ENCODE measurements around the gene ITPR1. TPM values are rescaled to one million over a fixed set of nuclear protein-coding genes. Genes with fewer than 3 reads are reported as not detected.
A peak's percentile ranks its signal among the peaks of the same experiment; 100 is the strongest.

ITPR1 gene
- polyA plus RNA-seq, 2 of the 4 experiments (the other 2 are of a cell fraction) = 2.8 to 9.6 TPM

DNA sequence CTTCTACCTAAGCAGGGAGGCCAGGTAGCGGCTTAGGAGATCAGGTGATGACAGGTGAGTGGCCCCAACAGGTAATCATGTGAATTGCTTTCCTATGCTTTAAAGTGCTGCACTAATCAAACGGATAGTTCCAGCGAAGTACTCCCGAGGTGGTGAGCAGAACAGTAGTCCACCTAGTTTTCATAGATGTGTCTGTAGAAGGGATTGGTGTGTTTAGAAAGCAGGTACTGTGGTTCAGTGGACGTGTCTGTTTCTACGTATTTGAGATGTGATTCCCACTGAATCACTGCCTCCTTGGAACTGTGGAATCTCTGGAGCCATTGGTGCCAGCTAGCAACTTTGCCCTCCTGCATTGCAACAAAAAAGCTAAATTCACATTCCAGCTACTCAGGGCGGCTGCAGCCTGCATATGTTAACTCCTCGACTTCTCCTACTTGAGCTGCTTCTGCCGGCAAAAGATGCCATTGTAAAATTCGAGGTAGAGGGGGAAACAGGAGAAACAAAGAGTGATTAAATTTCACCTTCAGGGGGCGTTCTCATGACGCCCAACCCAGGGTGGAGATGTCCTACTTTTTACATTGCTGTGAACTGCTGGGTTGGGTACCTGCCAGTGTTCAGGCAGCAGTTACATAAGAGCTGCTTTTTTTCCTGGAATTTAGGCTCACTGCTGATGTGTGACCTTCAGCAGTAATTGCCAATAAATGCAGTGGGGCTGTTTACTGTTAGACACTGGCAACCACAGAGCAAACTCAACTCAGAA, 227.3 kb downstream of the ITPR1 start (continued):
- TF ChIP-seq ZFP36 (IDR thresholded peaks at IDR 0.05; ENCODE audit: borderline replicate concordance, partially characterized antibody) = no peak
- no peak for TF ChIP-seq GATA3 (IDR thresholded peaks at IDR 0.05; ENCODE audit: borderline replicate concordance)
- peak; percentile 88 for TF ChIP-seq SMC3 (IDR thresholded peaks at IDR 0.05)
- TF ChIP-seq EP300 (IDR thresholded peaks at IDR 0.05) = 0 out of 5 replicates have a peak, but pooled peaks of 1 of the 2 experiments have one; percentile 24
- no peak for TF ChIP-seq FOSB (CRISPR knock-in tag; IDR thresholded peaks at IDR 0.05)
- no peak for TF ChIP-seq CBX8 (IDR thresholded peaks at IDR 0.05)
- TF ChIP-seq RAD21 (conservative IDR thresholded peaks at IDR 0.05 in 1 of 2, IDR thresholded peaks at IDR 0.05 in 1 of 2) = peak; percentile 89 to 96
- no peak for TF ChIP-seq NR3C1 (IDR thresholded peaks at IDR 0.05)
- TF ChIP-seq, protein P1, sequence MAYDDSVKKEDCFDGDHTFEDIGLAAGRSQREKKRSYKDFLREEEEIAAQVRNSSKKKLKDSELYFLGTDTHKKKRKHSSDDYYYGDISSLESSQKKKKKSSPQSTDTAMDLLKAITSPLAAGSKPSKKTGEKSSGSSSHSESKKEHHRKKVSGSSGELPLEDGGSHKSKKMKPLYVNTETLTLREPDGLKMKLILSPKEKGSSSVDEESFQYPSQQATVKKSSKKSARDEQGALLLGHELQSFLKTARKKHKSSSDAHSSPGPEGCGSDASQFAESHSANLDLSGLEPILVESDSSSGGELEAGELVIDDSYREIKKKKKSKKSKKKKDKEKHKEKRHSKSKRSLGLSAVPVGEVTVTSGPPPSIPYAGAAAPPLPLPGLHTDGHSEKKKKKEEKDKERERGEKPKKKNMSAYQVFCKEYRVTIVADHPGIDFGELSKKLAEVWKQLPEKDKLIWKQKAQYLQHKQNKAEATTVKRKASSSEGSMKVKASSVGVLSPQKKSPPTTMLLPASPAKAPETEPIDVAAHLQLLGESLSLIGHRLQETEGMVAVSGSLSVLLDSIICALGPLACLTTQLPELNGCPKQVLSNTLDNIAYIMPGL (CRISPR knock-in tag; IDR thresholded peaks at IDR 0.05; ENCODE audit: borderline replicate concordance) = no peak
- no peak for TF ChIP-seq POLR2AphosphoS2 (conservative IDR thresholded peaks at IDR 0.05; ENCODE audit: low read length)
- TF ChIP-seq, protein P2, sequence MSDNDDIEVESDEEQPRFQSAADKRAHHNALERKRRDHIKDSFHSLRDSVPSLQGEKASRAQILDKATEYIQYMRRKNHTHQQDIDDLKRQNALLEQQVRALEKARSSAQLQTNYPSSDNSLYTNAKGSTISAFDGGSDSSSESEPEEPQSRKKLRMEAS (IDR thresholded peaks at IDR 0.05) = no peak
- TF ChIP-seq PHF8 (IDR thresholded peaks at IDR 0.05; ENCODE audit: borderline replicate concordance, low read depth) = no peak
- TF ChIP-seq, protein P3, sequence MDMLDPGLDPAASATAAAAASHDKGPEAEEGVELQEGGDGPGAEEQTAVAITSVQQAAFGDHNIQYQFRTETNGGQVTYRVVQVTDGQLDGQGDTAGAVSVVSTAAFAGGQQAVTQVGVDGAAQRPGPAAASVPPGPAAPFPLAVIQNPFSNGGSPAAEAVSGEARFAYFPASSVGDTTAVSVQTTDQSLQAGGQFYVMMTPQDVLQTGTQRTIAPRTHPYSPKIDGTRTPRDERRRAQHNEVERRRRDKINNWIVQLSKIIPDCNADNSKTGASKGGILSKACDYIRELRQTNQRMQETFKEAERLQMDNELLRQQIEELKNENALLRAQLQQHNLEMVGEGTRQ (IDR thresholded peaks at IDR 0.05) = no peak

DNA sequence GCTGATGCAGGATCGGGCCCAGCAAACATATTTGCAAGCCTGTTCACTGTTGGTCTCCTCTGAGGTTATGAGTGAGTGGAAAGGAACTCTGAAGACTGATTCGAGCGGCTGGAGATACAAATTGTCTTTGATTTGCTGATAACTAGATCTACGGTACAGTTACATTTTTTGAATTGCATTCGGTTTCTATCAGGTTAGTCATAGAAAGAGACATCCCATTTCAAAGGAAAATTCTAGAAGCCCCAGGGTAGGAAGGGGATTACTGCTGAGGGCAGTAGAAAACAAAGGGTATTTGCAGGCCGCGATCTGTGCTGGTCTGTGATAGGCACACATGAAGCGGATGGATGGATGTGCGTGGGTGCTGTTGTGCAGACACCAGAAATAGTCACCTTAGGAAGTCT, 228.4 kb downstream of the ITPR1 start:
- Histone ChIP-seq H3K9me3 (no peaks in the 10 kb centered on the region), H3K27ac (peak overlapping the region; percentile 65 to 79), H3K4me2 (peak overlapping the region; percentile 54), H3K4me3 (no peak overlapping the region), H3K4me1 (peaks cover 45% of the 10 kb centered on the region)
- peak; percentile 31 to 34; a peak in 4 of 6 replicates for ATAC-seq
- ChIA-PET POLR2A (interaction anchor here (0.7 to 2.1 kb wide), 6 partner anchors 23 to 336 kb away, joined by 3 to 47 read pairs (median 5); partner anchors contain the start of gene BHLHE40), CTCF (interaction anchor here (0.6 to 14.9 kb wide), 58 partner anchors 8 to 476 kb away, joined by 3 to 602 read pairs (median 5); partner anchors contain the start of gene BHLHE40)
- no peak for FAIRE-seq
- DNase-seq (ENCODE audit: low read depth in 1 of 2, low spot score in 1 of 2) = peak in 1 of 2 experiments; percentile 44
- 62% methylated on average over 9 of the region's 9 CpGs for WGBS (ENCODE audit: missing lambda C conversion rate)
- TF ChIP-seq ZFP36 (IDR thresholded peaks at IDR 0.05; ENCODE audit: borderline replicate concordance, partially characterized antibody) = no peak
- no peak for TF ChIP-seq CHD2 (IDR thresholded peaks at IDR 0.05; ENCODE audit: low read length, partially characterized antibody)
- no peak for TF ChIP-seq ESRRA (IDR thresholded peaks at IDR 0.05; ENCODE audit: borderline replicate concordance, low read length)
- TF ChIP-seq NFE2L2 (conservative IDR thresholded peaks at IDR 0.05; ENCODE audit: low read length) = no peak
- TF ChIP-seq, protein P4, sequence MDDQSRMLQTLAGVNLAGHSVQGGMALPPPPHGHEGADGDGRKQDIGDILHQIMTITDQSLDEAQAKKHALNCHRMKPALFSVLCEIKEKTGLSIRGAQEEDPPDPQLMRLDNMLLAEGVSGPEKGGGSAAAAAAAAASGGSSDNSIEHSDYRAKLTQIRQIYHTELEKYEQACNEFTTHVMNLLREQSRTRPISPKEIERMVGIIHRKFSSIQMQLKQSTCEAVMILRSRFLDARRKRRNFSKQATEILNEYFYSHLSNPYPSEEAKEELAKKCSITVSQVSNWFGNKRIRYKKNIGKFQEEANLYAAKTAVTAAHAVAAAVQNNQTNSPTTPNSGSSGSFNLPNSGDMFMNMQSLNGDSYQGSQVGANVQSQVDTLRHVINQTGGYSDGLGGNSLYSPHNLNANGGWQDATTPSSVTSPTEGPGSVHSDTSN (IDR thresholded peaks at IDR 0.05) = no peak
- no peak for TF ChIP-seq SREBF2 (IDR thresholded peaks at IDR 0.05)
- TF ChIP-seq EP300 (IDR thresholded peaks at IDR 0.05) = 0 out of 5 replicates have a peak, but pooled peaks of 1 of the 2 experiments have one; percentile 14
- no peak for TF ChIP-seq FOXS1 (CRISPR knock-in tag; IDR thresholded peaks at IDR 0.05)
- TF ChIP-seq TP53 (CRISPR knock-in tag; IDR thresholded peaks at IDR 0.05) = no peak
- TF ChIP-seq HOXB13 (CRISPR knock-in tag; IDR thresholded peaks at IDR 0.05; ENCODE audit: low read depth) = no peak
- no peak for TF ChIP-seq NR3C1 (IDR thresholded peaks at IDR 0.05)
- TF ChIP-seq JUNB (IDR thresholded peaks at IDR 0.05) = 0 out of 2 replicates have a peak, but pooled peaks have one; percentile 27
- no peak for TF ChIP-seq HDAC2 (IDR thresholded peaks at IDR 0.05)
- TF ChIP-seq, protein P5, sequence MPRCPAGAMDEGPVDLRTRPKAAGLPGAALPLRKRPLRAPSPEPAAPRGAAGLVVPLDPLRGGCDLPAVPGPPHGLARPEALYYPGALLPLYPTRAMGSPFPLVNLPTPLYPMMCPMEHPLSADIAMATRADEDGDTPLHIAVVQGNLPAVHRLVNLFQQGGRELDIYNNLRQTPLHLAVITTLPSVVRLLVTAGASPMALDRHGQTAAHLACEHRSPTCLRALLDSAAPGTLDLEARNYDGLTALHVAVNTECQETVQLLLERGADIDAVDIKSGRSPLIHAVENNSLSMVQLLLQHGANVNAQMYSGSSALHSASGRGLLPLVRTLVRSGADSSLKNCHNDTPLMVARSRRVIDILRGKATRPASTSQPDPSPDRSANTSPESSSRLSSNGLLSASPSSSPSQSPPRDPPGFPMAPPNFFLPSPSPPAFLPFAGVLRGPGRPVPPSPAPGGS (IDR thresholded peaks at IDR 0.05) = no peak
- TF ChIP-seq, protein P6, sequence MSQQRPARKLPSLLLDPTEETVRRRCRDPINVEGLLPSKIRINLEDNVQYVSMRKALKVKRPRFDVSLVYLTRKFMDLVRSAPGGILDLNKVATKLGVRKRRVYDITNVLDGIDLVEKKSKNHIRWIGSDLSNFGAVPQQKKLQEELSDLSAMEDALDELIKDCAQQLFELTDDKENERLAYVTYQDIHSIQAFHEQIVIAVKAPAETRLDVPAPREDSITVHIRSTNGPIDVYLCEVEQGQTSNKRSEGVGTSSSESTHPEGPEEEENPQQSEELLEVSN (IDR thresholded peaks at IDR 0.05; ENCODE audit: borderline replicate concordance, low read depth) = no peak
- TF ChIP-seq KDM5A (IDR thresholded peaks at IDR 0.05) = no peak
- TF ChIP-seq CBX2 (IDR thresholded peaks at IDR 0.05; ENCODE audit: borderline replicate concordance, low read depth) = no peak
- no peak for TF ChIP-seq ZNF302 (CRISPR knock-in tag; IDR thresholded peaks at IDR 0.05)
- TF ChIP-seq MYC (IDR thresholded peaks at IDR 0.05; ENCODE audit: borderline replicate concordance, low read length) = no peak
- TF ChIP-seq SMC3 (IDR thresholded peaks at IDR 0.05) = no peak
- TF ChIP-seq, protein P7, sequence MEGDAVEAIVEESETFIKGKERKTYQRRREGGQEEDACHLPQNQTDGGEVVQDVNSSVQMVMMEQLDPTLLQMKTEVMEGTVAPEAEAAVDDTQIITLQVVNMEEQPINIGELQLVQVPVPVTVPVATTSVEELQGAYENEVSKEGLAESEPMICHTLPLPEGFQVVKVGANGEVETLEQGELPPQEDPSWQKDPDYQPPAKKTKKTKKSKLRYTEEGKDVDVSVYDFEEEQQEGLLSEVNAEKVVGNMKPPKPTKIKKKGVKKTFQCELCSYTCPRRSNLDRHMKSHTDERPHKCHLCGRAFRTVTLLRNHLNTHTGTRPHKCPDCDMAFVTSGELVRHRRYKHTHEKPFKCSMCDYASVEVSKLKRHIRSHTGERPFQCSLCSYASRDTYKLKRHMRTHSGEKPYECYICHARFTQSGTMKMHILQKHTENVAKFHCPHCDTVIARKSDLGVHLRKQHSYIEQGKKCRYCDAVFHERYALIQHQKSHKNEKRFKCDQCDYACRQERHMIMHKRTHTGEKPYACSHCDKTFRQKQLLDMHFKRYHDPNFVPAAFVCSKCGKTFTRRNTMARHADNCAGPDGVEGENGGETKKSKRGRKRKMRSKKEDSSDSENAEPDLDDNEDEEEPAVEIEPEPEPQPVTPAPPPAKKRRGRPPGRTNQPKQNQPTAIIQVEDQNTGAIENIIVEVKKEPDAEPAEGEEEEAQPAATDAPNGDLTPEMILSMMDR (IDR thresholded peaks at IDR 0.05) = no peak
- TF ChIP-seq EHMT2 (IDR thresholded peaks at IDR 0.05; ENCODE audit: low read depth) = no peak
